Cortex of kidney (tissue), 1 donor: ENCODE data around the gene RCBTB1.
"Not testable (repeated sequence)": the region's sequence is repeated elsewhere in the genome, so short reads cannot be mapped to it uniquely, and the experiment has no call there.

Experiments
- DNase-seq: peaks from one replicate; lab custom pipeline; 2025; lab: John Stamatoyannopoulos, UW

RCBTB1 gene

GRCh38 chr13:49516467-49516866, 68.9 kb downstream of the RCBTB1 start:
- DNase-seq, result no peak

GRCh38 chr13:49512578-49512977, 72.8 kb downstream of the RCBTB1 start:
- no peak for DNase-seq

GRCh38 chr13:49503951-49504350, 81.4 kb downstream of the RCBTB1 start:
- no peak for DNase-seq

- no peak for DNase-seq
Measured at GRCh38 chr13:49502954-49503353, 82.4 kb downstream of the RCBTB1 start.

- no peak for DNase-seq
Measured at GRCh38 chr13:49499889-49500660, 85.3 kb downstream of the RCBTB1 start.

GRCh38 chr13:49498206-49498605, 87.2 kb downstream of the RCBTB1 start:
- DNase-seq, result no peak

- DNase-seq, result no peak
Measured at GRCh38 chr13:49497272-49497671, 88.1 kb downstream of the RCBTB1 start.

GRCh38 chr13:49496837-49497236, 88.5 kb downstream of the RCBTB1 start:
- DNase-seq, result not testable (repeated sequence)

- DNase-seq, result peak; percentile 33
Measured at GRCh38 chr13:49495783-49496762, 89.3 kb downstream of the RCBTB1 start, which contains the start of gene PHF11. TSS of gene PHF11 (plus strand) at chr13:49495953. CDS start at chr13:49496002, 49 bp downstream.

- DNase-seq, result no peak
Measured at GRCh38 chr13:49494645-49495044, 90.7 kb downstream of the RCBTB1 start.

- DNase-seq, result no peak
Measured at GRCh38 chr13:49488563-49488962, 96.8 kb downstream of the RCBTB1 start.
